NT2/D1 (cell line): ENCODE results near the gene ELMO1.

Experiments used
- DNase-seq: peaks from one replicate; pipeline ENCODE4 v3.0.0-alpha.2; 2011; ENCODE audit warnings: low read depth, low spot score
- H3K27me3 ChIP-seq: 2 replicates; pipeline ENCODE4 v1.6.0; 2011; ENCODE audit warnings: mild to moderate bottlenecking; ENCODE audit not compliant: insufficient read length, insufficient read depth
- H3K36me3 ChIP-seq: 2 replicates; pipeline ENCODE4 v1.6.1; 2011; ENCODE audit warnings: mild to moderate bottlenecking, low read length, mixed read lengths; ENCODE audit not compliant: insufficient read depth, insufficient read length
- H3K4me1 ChIP-seq: 2 replicates; pipeline ENCODE4 v1.5.1; 2011; ENCODE audit not compliant: insufficient read depth, insufficient read length
- H3K4me3 ChIP-seq: 2 replicates; pipeline ENCODE4 v1.5.1; 2011; ENCODE audit warnings: low read depth; ENCODE audit not compliant: insufficient read length
- H3K9ac ChIP-seq: 2 replicates; pipeline ENCODE4 v1.6.0; 2011; ENCODE audit warnings: low read depth; ENCODE audit not compliant: insufficient read length
- H3K9me3 ChIP-seq: 2 replicates; pipeline ENCODE4 v1.5.1; 2011; ENCODE audit warnings: mild to moderate bottlenecking, low read length; ENCODE audit not compliant: insufficient read depth
- SUZ12 ChIP-seq: IDR thresholded peaks from 2 replicates; pipeline ENCODE4 v1.6.1; 2011; ENCODE audit not compliant: insufficient read length, insufficient read depth; ENCODE audit errors: extremely low read depth
- YY1 ChIP-seq: IDR thresholded peaks from 2 replicates; pipeline ENCODE4 v1.6.1; 2011; ENCODE audit not compliant: insufficient read length, insufficient read depth
- ZNF274 ChIP-seq: IDR thresholded peaks from 2 replicates; pipeline ENCODE4 v1.6.1; 2011; ENCODE audit warnings: mild to moderate bottlenecking, low read depth, low read length

The ELMO1 gene

GRCh38 chr7:37281368-37282092, 167.1 kb downstream of the ELMO1 start:
- Histone ChIP-seq H3K27me3 (no peaks in the 10 kb centered on the region), H3K9me3 (no peaks in the 10 kb centered on the region), H3K4me1 (peaks cover 4% of the 10 kb centered on the region), H3K4me3 (no peak overlapping the region), H3K36me3 (no peaks in the 10 kb centered on the region), H3K9ac (no peak overlapping the region)
- TF ChIP-seq YY1 = no peak
- no peak for TF ChIP-seq ZNF274
- no peak for DNase-seq

GRCh38 chr7:37277513-37277912, 171.2 kb downstream of the ELMO1 start:
- H3K36me3 ChIP-seq = no peaks in the 10 kb centered on the region
- TF ChIP-seq YY1 (no peak), SUZ12 (no peak), ZNF274 (no peak)
- no peak for DNase-seq
- no peak overlapping the region for H3K9ac ChIP-seq
- H3K9me3 ChIP-seq = no peaks in the 10 kb centered on the region
- H3K4me1 ChIP-seq = peaks cover 6% of the 10 kb centered on the region
- no peaks in the 10 kb centered on the region for H3K27me3 ChIP-seq
- H3K4me3 ChIP-seq = no peak overlapping the region

- no peak for TF ChIP-seq YY1
- no peak for TF ChIP-seq SUZ12
- no peak for TF ChIP-seq ZNF274
- Histone ChIP-seq H3K9me3 (no peaks in the 10 kb centered on the region), H3K36me3 (no peaks in the 10 kb centered on the region), H3K27me3 (no peaks in the 10 kb centered on the region), H3K9ac (no peak overlapping the region), H3K4me3 (no peak overlapping the region), H3K4me1 (peaks cover 6% of the 10 kb centered on the region)
- DNase-seq = no peak
Measured at GRCh38 chr7:37275078-37275710, 173.5 kb downstream of the ELMO1 start.

GRCh38 chr7:37273891-37274290, 174.8 kb downstream of the ELMO1 start:
- no peaks in the 10 kb centered on the region for H3K27me3 ChIP-seq
- no peak for TF ChIP-seq SUZ12
- no peak overlapping the region for H3K4me3 ChIP-seq
- no peak for DNase-seq
- no peaks in the 10 kb centered on the region for H3K36me3 ChIP-seq
- no peaks in the 10 kb centered on the region for H3K9me3 ChIP-seq
- no peak overlapping the region for H3K9ac ChIP-seq
- peaks cover 6% of the 10 kb centered on the region for H3K4me1 ChIP-seq

GRCh38 chr7:37269711-37270508, 178.8 kb downstream of the ELMO1 start:
- H3K4me1 ChIP-seq = peaks cover under 1% of the 10 kb centered on the region
- TF ChIP-seq ZNF274 = no peak
- no peak for TF ChIP-seq YY1
- TF ChIP-seq SUZ12 = no peak
- no peak overlapping the region for H3K4me3 ChIP-seq
- H3K9me3 ChIP-seq = no peaks in the 10 kb centered on the region
- no peaks in the 10 kb centered on the region for H3K27me3 ChIP-seq
- H3K9ac ChIP-seq = no peak overlapping the region
- DNase-seq = no peak
- no peaks in the 10 kb centered on the region for H3K36me3 ChIP-seq

GRCh38 chr7:37267251-37267650, 181.4 kb downstream of the ELMO1 start:
- no peaks in the 10 kb centered on the region for H3K9me3 ChIP-seq
- no peak for DNase-seq
- TF ChIP-seq SUZ12 (no peak), ZNF274 (no peak), YY1 (no peak)
- H3K4me1 ChIP-seq = no peaks in the 10 kb centered on the region
- H3K27me3 ChIP-seq = no peaks in the 10 kb centered on the region
- H3K36me3 ChIP-seq = no peaks in the 10 kb centered on the region
- H3K9ac ChIP-seq = no peak overlapping the region
- no peak overlapping the region for H3K4me3 ChIP-seq

GRCh38 chr7:37265876-37266275, 182.8 kb downstream of the ELMO1 start:
- Histone ChIP-seq H3K9me3 (no peaks in the 10 kb centered on the region), H3K36me3 (no peaks in the 10 kb centered on the region), H3K4me3 (no peak overlapping the region), H3K4me1 (no peaks in the 10 kb centered on the region), H3K9ac (no peak overlapping the region), H3K27me3 (no peaks in the 10 kb centered on the region)
- DNase-seq = no peak
- TF ChIP-seq SUZ12 = no peak
- TF ChIP-seq ZNF274 = no peak
